IMR-90 (cell line): Measurements from ENCODE around the gene SHE. TPM values are rescaled to one million over a fixed set of nuclear protein-coding genes. Genes with fewer than 3 reads are reported as not detected.

Experiments
- ATAC-seq: fragments of 200-7000 bp; cut with Tn5 transposase; 2 replicates; pipeline ENCODE4 v1.9.1; 2020; ENCODE audit warnings: low read depth, mild to moderate bottlenecking, moderate library complexity
- BruUV-seq: library from RNA; stranded (reverse); fragments of 400-500 nt; replicated peaks from 2 replicates; lab custom pipeline; 2021; lab: Mats Ljungman, UMichigan
- CTCF ChIA-PET: fragments of 300-600 bp; formaldehyde crosslinking; extraction: SDS; loops from one replicate; lab custom pipeline; 2021; ENCODE audit warnings: antibody characterized with exemption; lab: Yijun Ruan, JAX
- POLR2A ChIA-PET: fragments of 300-600 bp; sonication (Branson Sonifier 250); formaldehyde crosslinking; loops from one replicate; lab custom pipeline; 2022; ENCODE audit warnings: antibody characterized with exemption; ENCODE audit not compliant: unreplicated experiment; lab: Charles Lee
- DNase-seq: peaks from one replicate; pipeline ENCODE4 v3.0.0; 2013
- H2AFZ ChIP-seq: replicated peaks from 2 replicates; pipeline ENCODE3; 2013; ENCODE audit warnings: low read length, mild to moderate bottlenecking; ENCODE audit not compliant: poor library complexity
- H2AK5ac ChIP-seq: 2 replicates; pipeline ENCODE4 v1.6.1; 2013; ENCODE audit warnings: low read depth, low read length, inconsistent platforms
- H2AK9ac ChIP-seq: replicated peaks from 2 replicates; pipeline ENCODE3; 2013; ENCODE audit warnings: mild to moderate bottlenecking, low read depth, low read length, moderate library complexity; ENCODE audit not compliant: poor library complexity
- H2BK120ac ChIP-seq: 2 replicates; pipeline ENCODE4 v1.6.1; 2013; ENCODE audit warnings: low read depth, low read length, inconsistent platforms
- H2BK15ac ChIP-seq: 3 replicates; pipeline ENCODE4 v1.6.1; 2013; ENCODE audit warnings: low read depth, low read length, inconsistent platforms
- H2BK20ac ChIP-seq: 2 replicates; pipeline ENCODE4 v1.6.1; 2013; ENCODE audit warnings: low read depth, mild to moderate bottlenecking, inconsistent platforms, low read length, moderate library complexity
- H2BK5ac ChIP-seq: 2 replicates; pipeline ENCODE4 v1.6.1; 2013; ENCODE audit warnings: mild to moderate bottlenecking, low read depth, low read length, inconsistent platforms; ENCODE audit not compliant: poor library complexity, severe bottlenecking
- H3K14ac ChIP-seq: replicated peaks from 2 replicates; pipeline ENCODE4 v1.6.1; 2013; ENCODE audit warnings: low read depth, low read length, inconsistent platforms
- H3K18ac ChIP-seq: 2 replicates; pipeline ENCODE4 v1.6.1; 2013; ENCODE audit warnings: low read depth, low read length, control low read depth
- H3K23ac ChIP-seq: 2 replicates; pipeline ENCODE4 v1.6.1; 2013; ENCODE audit warnings: low read depth, low read length, inconsistent platforms
- H3K27ac ChIP-seq: 2 replicates; pipeline ENCODE4 v1.5.1; 2013; ENCODE audit warnings: mild to moderate bottlenecking, control low read depth, low read length; ENCODE audit not compliant: insufficient read depth
- H3K27me3 ChIP-seq: 2 replicates; pipeline ENCODE4 v1.6.1; 2013; ENCODE audit warnings: low read length; ENCODE audit not compliant: control insufficient read depth, insufficient read depth
- H3K36me3 ChIP-seq: 2 replicates; pipeline ENCODE4 v1.6.1; 2013; ENCODE audit warnings: low read length, mixed read lengths; ENCODE audit not compliant: control insufficient read depth, insufficient read depth
- H3K4ac ChIP-seq: 2 replicates; pipeline ENCODE4 v1.6.1; 2013; ENCODE audit warnings: low read depth, low read length, inconsistent platforms
- H3K4me1 ChIP-seq: 2 replicates; pipeline ENCODE4 v1.6.1; 2013; ENCODE audit warnings: low read length, mixed read lengths; ENCODE audit not compliant: control insufficient read depth, insufficient read depth
- H3K4me2 ChIP-seq: 2 replicates; pipeline ENCODE4 v1.6.1; 2013; ENCODE audit warnings: low read depth, mild to moderate bottlenecking, control low read depth, low read length, moderate library complexity
- H3K4me3 ChIP-seq: 2 replicates; pipeline ENCODE4 v1.5.1; 2013; ENCODE audit warnings: low read depth, mild to moderate bottlenecking, control low read depth, low read length, moderate library complexity; ENCODE audit not compliant: insufficient read depth
- H3K56ac ChIP-seq: 2 replicates; pipeline ENCODE4 v1.6.1; 2013; ENCODE audit warnings: low read length, inconsistent platforms; ENCODE audit not compliant: insufficient read depth; ENCODE audit errors: extremely low read depth
- H3K79me1 ChIP-seq, 2 experiments: 2 replicates each; pipeline ENCODE4 v1.6.1; 2013; ENCODE audit warnings: low read length in 2 of 2, inconsistent platforms in 1 of 2, low read depth in 1 of 2
- H3K9ac ChIP-seq: 2 replicates; pipeline ENCODE4 v1.6.1; 2013; ENCODE audit warnings: low read depth, low read length, control low read depth
- H3K9me1 ChIP-seq: 2 replicates; pipeline ENCODE4 v1.6.1; 2013; ENCODE audit warnings: low read length, inconsistent platforms; ENCODE audit not compliant: insufficient read depth
- H3K9me3 ChIP-seq: 2 replicates; pipeline ENCODE4 v1.6.1; 2013; ENCODE audit warnings: low read length; ENCODE audit not compliant: control insufficient read depth, insufficient read depth
- H4K20me1 ChIP-seq: 2 replicates; pipeline ENCODE4 v1.6.1; 2013; ENCODE audit warnings: low read length, inconsistent platforms; ENCODE audit not compliant: insufficient read depth
- H4K5ac ChIP-seq: 2 replicates; pipeline ENCODE4 v1.6.1; 2013; ENCODE audit warnings: mild to moderate bottlenecking, low read depth, low read length, control low read depth
- H4K8ac ChIP-seq, 2 experiments: 2 replicates each; pipeline ENCODE4 v1.6.1; 2013; ENCODE audit warnings: low read depth in 2 of 2, low read length in 2 of 2, control low read depth in 1 of 2, inconsistent platforms in 1 of 2
- H4K91ac ChIP-seq: 2 replicates; pipeline ENCODE4 v1.6.1; 2013; ENCODE audit warnings: low read depth, low read length, inconsistent platforms; ENCODE audit not compliant: insufficient read depth
- CEBPB ChIP-seq: IDR thresholded peaks from 2 replicates; pipeline ENCODE4 v1.6.1; 2012; ENCODE audit warnings: low read depth, low read length, improper control_type of control experiment
- CHD1 ChIP-seq: IDR thresholded peaks from 2 replicates; pipeline ENCODE4 v1.6.1; 2012; ENCODE audit warnings: low read depth, low read length, improper control_type of control experiment
- SMC3 ChIP-seq: fragments of 150-350 bp; IDR thresholded peaks from 2 replicates; pipeline ENCODE4 v1.6.1; 2016; ENCODE audit warnings: low read depth, mild to moderate bottlenecking, antibody characterized with exemption, low read length, moderate library complexity
- WGBS, 2 experiments: methylation state at CpG; one replicate each; pipeline versions ENCODE4 v1.1.5 to v1.1.7; 2013; ENCODE audit warnings: missing lambda C conversion rate in 2 of 2; ENCODE audit not compliant: insufficient read length in 1 of 2; ENCODE audit errors: extremely low coverage in 2 of 2; 5-methylcytosine and 5-hydroxymethylcytosine counted together
- dilution Hi-C: fragments of 300-500 bp; cut with HindIII; formaldehyde crosslinking; loops from one replicate; pipeline ENCODE4 v1.14.3; 2018; ENCODE audit warnings: low sequenced_read_pairs; ENCODE audit not compliant: unreplicated experiment
- in situ Hi-C: fragments of 300-500 bp; cut with MboI; formaldehyde crosslinking; loops from 3 replicates; pipeline ENCODE4 v1.14.3; 2019; ENCODE audit warnings: low sequenced_read_pairs, inconsistent platforms, mixed read lengths
- intact Hi-C: fragments of 100-400 bp; cut with micrococcal nuclease; formaldehyde crosslinking; loops from 2 replicates; pipeline ENCODE4 v1.10.0; 2022
- polyA plus RNA-seq, 3 experiments: library from polyadenylated mRNA; depleted of rRNA; stranded (reverse); fragments of >200 nt; gene quantifications; 2 replicates each; pipeline ENCODE4 v1.2.3, GENCODE V29; 2012; ENCODE audit warnings: low replicate concordance in 1 of 3
- total RNA-seq: library from RNA; depleted of rRNA; stranded (reverse); fragments of >200 nt; gene quantifications from 2 replicates; pipeline ENCODE4 v1.2.3, GENCODE V29; 2012
- TF ChIP-seq, protein P1 (sequence below): conservative IDR thresholded peaks from 2 replicates; pipeline ENCODE4 v1.5.1; 2012; ENCODE audit warnings: mild to moderate bottlenecking, low read depth, low read length, improper control_type of control experiment

SHE gene
- total and polyA plus RNA-seq, 2 of the 4 experiments (the other 2 are of a cell fraction) = not detected

GRCh38 chr1:154512760-154513159 lies 10.5 kb upstream of the SHE start:
- no peak overlapping the region for H2AK5ac ChIP-seq

More at GRCh38 chr1:154512760-154513159, 10.5 kb upstream of the SHE start:
- Histone ChIP-seq H3K4ac (no peak overlapping the region), H3K14ac (no peak overlapping the region), H2AFZ (no peak overlapping the region), H3K4me3 (no peak overlapping the region), H4K5ac (no peak overlapping the region), H3K56ac (no peak overlapping the region), H3K23ac (no peak overlapping the region), H3K4me1 (no peaks in the 10 kb centered on the region), H3K9me1 (no peaks in the 10 kb centered on the region), H4K8ac (no peak overlapping the region), H3K9me3 (no peaks in the 10 kb centered on the region), H3K4me2 (no peak overlapping the region), H3K27ac (no peak overlapping the region), H2AK9ac (no peak overlapping the region), H4K20me1 (no peaks in the 10 kb centered on the region; the same call in 1 of the 2 replicates), H2BK5ac (no peak overlapping the region), H3K79me1 (no peaks in the 10 kb centered on the region), H2BK20ac (no peak overlapping the region), H4K91ac (no peak overlapping the region), H2BK120ac (no peak overlapping the region), H3K27me3 (peaks cover 47% of the 10 kb centered on the region), H3K9ac (no peak overlapping the region), H3K18ac (no peak overlapping the region), H2BK15ac (no peak overlapping the region), H3K36me3 (no peaks in the 10 kb centered on the region)
- BruUV-seq = no TSS peak
- TF ChIP-seq CEBPB (no peak), SMC3 (no peak), CHD1 (no peak)
- TF ChIP-seq, protein P1, sequence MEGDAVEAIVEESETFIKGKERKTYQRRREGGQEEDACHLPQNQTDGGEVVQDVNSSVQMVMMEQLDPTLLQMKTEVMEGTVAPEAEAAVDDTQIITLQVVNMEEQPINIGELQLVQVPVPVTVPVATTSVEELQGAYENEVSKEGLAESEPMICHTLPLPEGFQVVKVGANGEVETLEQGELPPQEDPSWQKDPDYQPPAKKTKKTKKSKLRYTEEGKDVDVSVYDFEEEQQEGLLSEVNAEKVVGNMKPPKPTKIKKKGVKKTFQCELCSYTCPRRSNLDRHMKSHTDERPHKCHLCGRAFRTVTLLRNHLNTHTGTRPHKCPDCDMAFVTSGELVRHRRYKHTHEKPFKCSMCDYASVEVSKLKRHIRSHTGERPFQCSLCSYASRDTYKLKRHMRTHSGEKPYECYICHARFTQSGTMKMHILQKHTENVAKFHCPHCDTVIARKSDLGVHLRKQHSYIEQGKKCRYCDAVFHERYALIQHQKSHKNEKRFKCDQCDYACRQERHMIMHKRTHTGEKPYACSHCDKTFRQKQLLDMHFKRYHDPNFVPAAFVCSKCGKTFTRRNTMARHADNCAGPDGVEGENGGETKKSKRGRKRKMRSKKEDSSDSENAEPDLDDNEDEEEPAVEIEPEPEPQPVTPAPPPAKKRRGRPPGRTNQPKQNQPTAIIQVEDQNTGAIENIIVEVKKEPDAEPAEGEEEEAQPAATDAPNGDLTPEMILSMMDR = no peak
- in situ Hi-C loops (no loop called here), dilution Hi-C loops (no loop called here), intact Hi-C loops (no loop called here)
- no peak for DNase-seq
- ChIA-PET CTCF (no interaction called here), POLR2A (no interaction called here)
- no peak for ATAC-seq
- WGBS, 2 experiments = no CpG with 5 or more reads among the region's 3 CpGs
